Thyroid gland (tissue), 4 donors: Measurements from ENCODE around the gene TNIP3. TPM values are rescaled to one million over a fixed set of nuclear protein-coding genes. Genes with fewer than 3 reads are reported as not detected.

Experiments
- DNase-seq, 2 donors: peaks; one replicate each; pipeline ENCODE4 v3.0.0-alpha.2; 2019
- H3K27ac ChIP-seq, 3 donors: fragments of 200-600 bp; sonication (generic); 1 replicate in 2 of 3; 2 replicates in 1 of 3; pipeline ENCODE4 v1.5.1; 2016 to 2019; ENCODE audit warnings: mild to moderate bottlenecking in 1 of 3, moderate library complexity in 1 of 3
- H3K27me3 ChIP-seq: fragments of 200-600 bp; sonication (generic); one replicate; pipeline ENCODE4 v1.5.1; 2019
- H3K36me3 ChIP-seq, 2 donors: fragments of 200-600 bp; sonication (generic); one replicate each; pipeline ENCODE4 v1.5.1; 2016 to 2019
- H3K4me1 ChIP-seq, 2 donors: fragments of 200-600 bp; sonication (generic); one replicate each; pipeline ENCODE4 v1.5.1; 2017 to 2019
- H3K4me3 ChIP-seq, 3 donors: fragments of 200-600 bp; sonication (generic); replicated peaks in 1 of 3; 1 replicate in 2 of 3; 2 replicates in 1 of 3; pipeline ENCODE4 v1.5.1; 2016; ENCODE audit warnings: mild to moderate bottlenecking in 1 of 3
- H3K9me3 ChIP-seq: fragments of 200-600 bp; sonication (generic); one replicate; pipeline ENCODE4 v1.5.1; 2017
- CTCF ChIP-seq, 6 experiments: fragments of 200-600 bp in 3 of 6; fragments of 450-650 bp in 3 of 6; sonication (generic) in 3 of 6; IDR thresholded peaks; one replicate each; pipeline ENCODE4 v1.5.1; 2016 to 2019; ENCODE audit warnings: antibody characterized with exemption in 6 of 6, mild to moderate bottlenecking in 2 of 6, inconsistent platforms in 1 of 6, moderate library complexity in 1 of 6
- POLR2A ChIP-seq, 2 donors: fragments of 450-650 bp; IDR thresholded peaks; one replicate each; pipeline ENCODE4 v1.6.1; 2017; ENCODE audit warnings: antibody characterized with exemption in 2 of 2, mild to moderate bottlenecking in 2 of 2, moderate library complexity in 1 of 2
- WGBS, 2 donors: methylation state at CpG; one replicate each; pipeline ENCODE4 v1.1.5; 2017; 5-methylcytosine and 5-hydroxymethylcytosine counted together
- intact Hi-C: fragments of 100-400 bp; cut with DNase I; formaldehyde crosslinking; loops from one replicate; pipeline ENCODE4 v1.15.1; 2023
- total RNA-seq, 4 donors: library from RNA; depleted of rRNA; stranded (reverse); fragments of >200 nt; gene quantifications; one replicate each; pipeline ENCODE4 v1.2.3, GENCODE V29; 2016

The TNIP3 gene
- total RNA-seq, 4 donors from 2014 or later: not detected

- DNase-seq: no peak
- Histone ChIP-seq H3K9me3 (no peaks in the 10 kb centered on the region), H3K4me3 (no peak overlapping the region), H3K27me3 (no peaks in the 10 kb centered on the region), H3K36me3 (no peaks in the 10 kb centered on the region), H3K27ac (no peak overlapping the region), H3K4me1 (peaks cover 0 to 3% of the 10 kb centered on the region in 2 donors)
- TF ChIP-seq CTCF (IDR thresholded peaks at IDR 0.05) (no peak), POLR2A (IDR thresholded peaks at IDR 0.05) (no peak)
- WGBS, 2 donors: 26 to 28% methylated on average over 1 of the region's 1 CpG
- intact Hi-C loops: no loop called here
These were observed 17.6 kb downstream of the TNIP3 start for GRCh38 chr4:121146530-121146929.

- Histone ChIP-seq H3K4me1 (peaks cover 0 to 3% of the 10 kb centered on the region in 2 donors), H3K4me3 (no peak overlapping the region), H3K27ac (no peak overlapping the region), H3K9me3 (no peaks in the 10 kb centered on the region), H3K27me3 (no peaks in the 10 kb centered on the region), H3K36me3 (no peaks in the 10 kb centered on the region)
- TF ChIP-seq CTCF (IDR thresholded peaks at IDR 0.05) (no peak), POLR2A (IDR thresholded peaks at IDR 0.05) (no peak)
- 87 to 98% methylated on average over 1 of the region's 1 CpG for WGBS, 2 donors
- DNase-seq: no peak
- intact Hi-C loops: no loop called here
These were observed 18.7 kb downstream of the TNIP3 start for GRCh38 chr4:121145430-121145829.

- no peak for DNase-seq
- no peak for TF ChIP-seq CTCF (IDR thresholded peaks at IDR 0.05)
- TF ChIP-seq POLR2A (IDR thresholded peaks at IDR 0.05): no peak
These were observed 20.1 kb downstream of the TNIP3 start for GRCh38 chr4:121144021-121144420.

GRCh38 chr4:121143131-121143530 is 21.0 kb downstream of the TNIP3 start:
- intact Hi-C loops: no loop called here
- Histone ChIP-seq H3K4me1 (peaks cover 0 to 3% of the 10 kb centered on the region in 2 donors), H3K9me3 (no peaks in the 10 kb centered on the region), H3K27ac (no peak overlapping the region), H3K4me3 (no peak overlapping the region), H3K27me3 (no peaks in the 10 kb centered on the region), H3K36me3 (no peaks in the 10 kb centered on the region)
- no peak for DNase-seq
- TF ChIP-seq CTCF (IDR thresholded peaks at IDR 0.05) (no peak), POLR2A (IDR thresholded peaks at IDR 0.05) (no peak)

More at GRCh38 chr4:121144021-121144420, 20.1 kb downstream of the TNIP3 start:
- Histone ChIP-seq H3K4me1 (peaks cover 0 to 3% of the 10 kb centered on the region in 2 donors), H3K4me3 (no peak overlapping the region), H3K36me3 (no peaks in the 10 kb centered on the region), H3K27ac (no peak overlapping the region), H3K9me3 (no peaks in the 10 kb centered on the region), H3K27me3 (no peaks in the 10 kb centered on the region)
- WGBS, 2 donors: 73 to 91% methylated on average over 2 of the region's 2 CpGs
- intact Hi-C loops: no loop called here

GRCh38 chr4:121140716-121141460 is 23.2 kb downstream of the TNIP3 start:
- intact Hi-C loops: no loop called here
- Histone ChIP-seq H3K9me3 (no peaks in the 10 kb centered on the region), H3K36me3 (no peaks in the 10 kb centered on the region), H3K4me1 (no peaks in the 10 kb centered on the region), H3K27ac (no peak overlapping the region), H3K27me3 (no peaks in the 10 kb centered on the region), H3K4me3 (no peak overlapping the region)
- no peak for DNase-seq
- 89 to 92% methylated on average over 5 of the region's 5 CpGs for WGBS, 2 donors
- TF ChIP-seq POLR2A (IDR thresholded peaks at IDR 0.05): no peak
- TF ChIP-seq CTCF (IDR thresholded peaks at IDR 0.05): no peak
